SIG-M5 treated with dmso at 0.1 percent for 504 hours (cell line): ENCODE data around the gene WDR44.
A peak's percentile ranks its signal among the peaks of the same experiment; 100 is the strongest.
"Not testable (repeated sequence)": the region's sequence is repeated elsewhere in the genome, so short reads cannot be mapped to it uniquely, and the experiment has no call there.

ENCODE experiments used
- DNase-seq: peaks from one replicate; lab custom pipeline; 2025; ENCODE audit not compliant: unreplicated experiment; lab: John Stamatoyannopoulos, UW

Gene WDR44, protein sequence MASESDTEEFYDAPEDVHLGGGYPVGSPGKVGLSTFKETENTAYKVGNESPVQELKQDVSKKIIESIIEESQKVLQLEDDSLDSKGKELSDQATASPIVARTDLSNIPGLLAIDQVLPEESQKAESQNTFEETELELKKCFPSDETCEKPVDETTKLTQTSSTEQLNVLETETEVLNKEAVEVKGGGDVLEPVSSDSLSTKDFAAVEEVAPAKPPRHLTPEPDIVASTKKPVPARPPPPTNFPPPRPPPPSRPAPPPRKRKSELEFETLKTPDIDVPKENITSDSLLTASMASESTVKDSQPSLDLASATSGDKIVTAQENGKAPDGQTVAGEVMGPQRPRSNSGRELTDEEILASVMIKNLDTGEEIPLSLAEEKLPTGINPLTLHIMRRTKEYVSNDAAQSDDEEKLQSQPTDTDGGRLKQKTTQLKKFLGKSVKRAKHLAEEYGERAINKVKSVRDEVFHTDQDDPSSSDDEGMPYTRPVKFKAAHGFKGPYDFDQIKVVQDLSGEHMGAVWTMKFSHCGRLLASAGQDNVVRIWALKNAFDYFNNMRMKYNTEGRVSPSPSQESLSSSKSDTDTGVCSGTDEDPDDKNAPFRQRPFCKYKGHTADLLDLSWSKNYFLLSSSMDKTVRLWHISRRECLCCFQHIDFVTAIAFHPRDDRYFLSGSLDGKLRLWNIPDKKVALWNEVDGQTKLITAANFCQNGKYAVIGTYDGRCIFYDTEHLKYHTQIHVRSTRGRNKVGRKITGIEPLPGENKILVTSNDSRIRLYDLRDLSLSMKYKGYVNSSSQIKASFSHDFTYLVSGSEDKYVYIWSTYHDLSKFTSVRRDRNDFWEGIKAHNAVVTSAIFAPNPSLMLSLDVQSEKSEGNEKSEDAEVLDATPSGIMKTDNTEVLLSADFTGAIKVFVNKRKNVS

DNA sequence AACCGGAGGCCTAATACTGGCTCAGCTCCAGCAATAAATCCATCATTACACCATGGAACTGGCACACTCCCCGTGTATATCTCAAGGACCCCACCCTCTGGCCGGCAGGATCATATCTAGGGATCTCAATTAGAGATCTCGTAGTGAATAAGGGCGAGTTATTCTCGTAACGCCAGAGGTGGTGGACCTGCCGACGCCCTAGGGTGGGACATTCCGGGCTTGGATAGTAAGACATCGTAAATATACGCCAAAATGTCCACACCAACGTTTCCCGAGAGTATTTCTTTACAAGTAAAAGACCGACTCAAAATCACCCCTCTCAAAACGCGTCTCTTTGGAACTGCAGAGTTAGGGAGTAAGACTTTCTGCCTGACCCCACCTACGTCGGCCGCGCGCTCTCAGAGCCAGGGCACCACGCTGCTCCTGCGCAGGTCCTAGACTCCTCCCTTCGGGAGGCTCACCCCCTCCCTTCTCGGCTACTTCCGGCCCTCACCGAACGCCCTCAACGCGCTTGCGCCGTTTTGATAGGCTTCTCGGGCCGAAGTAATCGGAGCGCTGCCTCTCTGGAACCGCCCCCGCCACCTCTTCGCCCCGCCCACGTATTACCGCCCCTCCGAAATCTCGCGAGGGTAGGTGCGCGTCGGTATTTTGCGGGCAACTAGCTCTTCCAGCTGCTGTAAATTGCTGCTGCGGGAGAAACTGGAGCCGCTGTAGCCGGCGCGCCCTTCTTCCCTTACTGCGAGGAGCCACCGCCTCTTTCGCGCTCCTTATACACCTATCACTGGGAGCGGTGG lies at the start of gene WDR44:
TSS of gene WDR44 (plus strand) at position 643 of the 794 bp plus-strand sequence. CDS start 398 bp downstream, outside the sequence.
- peak; percentile 92 for DNase-seq

GRCh38 chrX:118305827-118306226 lies 40.1 kb upstream of the WDR44 start:
- not testable (repeated sequence) for DNase-seq

DNA sequence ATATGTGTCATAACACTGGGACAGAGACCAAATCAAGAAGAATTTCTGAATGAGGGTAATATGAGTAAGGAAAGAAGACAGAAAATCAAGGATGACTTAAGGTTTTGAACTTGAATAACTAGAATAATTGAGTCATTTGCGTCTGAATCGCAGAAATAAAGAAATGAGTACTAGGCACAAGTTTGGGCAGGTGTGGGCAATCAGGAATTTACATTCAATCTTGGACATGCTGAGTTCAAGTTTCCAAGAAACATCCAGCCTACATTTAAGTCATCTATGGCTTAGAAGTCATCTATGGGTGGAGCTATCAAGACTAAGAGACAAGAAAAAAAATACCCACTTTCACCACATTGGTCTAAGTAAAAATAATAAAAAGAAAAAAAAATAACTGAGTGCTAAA lies 30.4 kb upstream of the WDR44 start:
- DNase-seq = no peak

DNA sequence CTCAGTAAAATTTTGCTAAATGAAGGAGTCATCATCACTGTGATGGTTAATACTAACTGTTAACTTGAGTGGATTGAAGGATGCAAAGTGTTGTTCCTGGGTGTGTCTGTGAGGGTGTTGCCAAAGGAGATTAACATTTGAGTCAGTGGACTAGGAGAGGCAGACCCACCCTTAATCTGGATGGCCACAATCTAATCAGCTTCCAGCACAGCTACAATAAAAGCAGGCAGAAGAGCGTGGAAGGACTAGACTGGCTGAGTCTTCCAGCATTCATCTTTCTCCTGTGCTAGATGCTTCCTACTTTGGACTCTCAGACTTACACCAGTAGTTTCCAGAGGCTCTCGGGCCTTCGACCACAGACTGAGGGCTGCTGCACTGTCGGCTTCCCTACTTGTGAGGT lies 21.3 kb upstream of the WDR44 start:
- no peak for DNase-seq

DNA sequence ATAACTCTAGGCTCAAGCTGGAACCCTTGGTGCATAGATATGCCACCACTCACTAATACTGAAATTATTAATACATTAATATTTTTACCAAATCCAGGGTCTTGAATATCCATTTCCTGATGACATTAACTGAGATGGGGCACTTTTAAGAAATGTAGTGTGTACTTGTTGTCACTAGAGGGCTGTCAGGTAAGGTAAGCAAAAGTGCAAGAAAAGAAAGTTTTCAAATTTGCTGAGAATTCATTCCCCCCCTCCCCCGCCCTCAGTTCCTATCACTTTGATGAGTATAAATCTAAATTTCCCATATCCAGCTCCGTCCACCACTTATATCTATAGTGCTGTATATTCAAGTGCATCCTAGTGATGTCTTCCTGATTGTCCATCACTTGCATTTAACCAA lies 20.5 kb upstream of the WDR44 start:
- no peak for DNase-seq

GRCh38 chrX:118329175-118329574 lies 16.7 kb upstream of the WDR44 start:
- DNase-seq = no peak

GRCh38 chrX:118337687-118338086 lies 8.2 kb upstream of the WDR44 start:
- DNase-seq = no peak

DNA sequence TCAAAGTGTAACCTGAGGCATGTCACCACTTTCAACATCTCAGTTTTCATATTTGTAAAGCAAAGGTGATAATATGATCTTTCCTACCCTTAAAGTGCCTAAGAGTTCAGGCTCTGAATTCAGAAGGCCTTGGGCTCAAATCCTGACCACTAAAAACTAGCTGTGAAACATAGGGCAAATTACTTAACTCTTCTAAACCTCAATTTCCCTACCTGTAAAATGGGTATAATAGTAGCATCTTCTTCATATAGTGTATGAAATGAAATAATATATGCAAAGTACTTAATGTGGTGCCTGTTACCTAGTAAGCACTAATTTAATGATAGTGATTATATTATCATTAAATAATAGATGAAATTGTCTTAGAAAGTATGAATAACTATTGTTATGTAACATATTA lies 7.0 kb upstream of the WDR44 start:
- DNase-seq = no peak

- no peak for DNase-seq
Observed at GRCh38 chrX:118345045-118345463, 852 bp upstream of the WDR44 start.

GRCh38 chrX:118346258-118347094 lies 570 bp downstream of the WDR44 start:
- DNase-seq = no peak

DNA sequence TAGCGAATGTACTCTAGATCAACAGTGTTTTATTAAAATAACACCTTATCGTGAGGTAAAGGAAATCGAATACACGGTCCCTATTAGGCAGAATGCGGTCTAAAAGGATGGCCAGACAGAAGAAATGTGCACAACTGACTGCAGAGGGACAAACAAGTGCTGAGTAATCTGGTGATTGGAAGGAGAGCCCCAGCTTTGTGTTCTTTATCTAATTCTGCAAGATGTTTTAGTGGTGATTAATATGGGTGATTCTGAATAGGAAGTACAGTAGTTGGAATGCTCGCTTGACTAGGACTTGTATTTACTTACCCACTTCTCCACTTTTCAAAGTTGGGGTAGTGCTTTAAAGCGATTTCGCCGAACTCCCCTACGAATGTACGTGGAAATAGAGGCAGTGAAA lies 1.2 kb downstream of the WDR44 start:
- DNase-seq = peak; percentile 32

- DNase-seq = no peak
Observed at GRCh38 chrX:118347736-118348135, 1.8 kb downstream of the WDR44 start.

DNA sequence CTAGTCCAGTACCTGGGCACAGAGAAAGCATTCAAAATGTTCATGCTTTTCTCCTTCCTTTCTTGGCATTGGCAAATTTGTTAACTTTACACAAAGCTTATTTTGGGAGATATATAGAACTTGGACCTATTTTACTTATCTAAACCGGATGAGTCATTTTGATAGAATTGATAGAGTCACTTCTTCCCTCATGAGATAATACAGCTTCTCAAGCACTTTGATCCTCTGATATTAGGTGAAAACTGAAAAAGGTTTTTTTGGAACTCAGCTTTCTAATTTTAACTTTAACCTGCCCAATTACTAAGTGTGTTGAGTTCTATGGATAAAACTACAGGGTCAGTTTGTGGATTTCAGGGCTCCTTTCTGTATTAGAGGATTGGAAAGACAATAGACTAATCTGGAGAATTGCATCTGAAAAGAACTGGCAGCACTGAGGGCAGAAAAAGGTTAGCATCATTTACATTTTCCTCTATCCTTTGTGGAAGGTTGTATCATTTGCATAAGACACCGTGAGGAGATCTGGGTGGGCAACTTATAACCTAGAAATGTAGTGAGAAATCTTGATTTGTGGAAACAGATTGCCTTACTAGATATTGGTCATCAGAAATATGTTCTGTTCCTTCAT lies 2.4 kb downstream of the WDR44 start:
- no peak for DNase-seq

- DNase-seq = no peak
Observed at GRCh38 chrX:118349188-118349587, 3.3 kb downstream of the WDR44 start.

GRCh38 chrX:118350221-118350620 lies 4.3 kb downstream of the WDR44 start:
- peak; percentile 71 for DNase-seq

DNA sequence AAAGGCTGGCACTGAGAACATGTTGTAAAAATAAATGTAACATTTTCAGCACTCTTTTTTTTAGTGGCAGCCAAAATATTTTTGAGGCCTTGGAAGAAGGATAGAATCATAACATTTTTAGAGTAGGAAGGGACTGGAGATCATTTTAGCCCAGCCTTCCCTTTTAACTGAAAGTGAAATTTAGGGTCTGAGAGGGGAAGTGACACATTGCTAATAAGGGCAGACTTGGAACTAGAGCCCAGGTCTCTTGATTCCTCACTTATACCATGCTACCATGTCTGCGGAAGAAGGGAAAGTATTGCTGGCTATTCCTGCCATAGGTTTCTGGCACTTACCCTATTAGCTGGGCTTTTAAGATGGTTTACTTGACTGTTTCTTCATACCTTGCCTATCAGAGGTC lies 4.8 kb downstream of the WDR44 start:
- peak; percentile 59 for DNase-seq

- DNase-seq = no peak
Observed at GRCh38 chrX:118352566-118352965, 6.7 kb downstream of the WDR44 start.

DNA sequence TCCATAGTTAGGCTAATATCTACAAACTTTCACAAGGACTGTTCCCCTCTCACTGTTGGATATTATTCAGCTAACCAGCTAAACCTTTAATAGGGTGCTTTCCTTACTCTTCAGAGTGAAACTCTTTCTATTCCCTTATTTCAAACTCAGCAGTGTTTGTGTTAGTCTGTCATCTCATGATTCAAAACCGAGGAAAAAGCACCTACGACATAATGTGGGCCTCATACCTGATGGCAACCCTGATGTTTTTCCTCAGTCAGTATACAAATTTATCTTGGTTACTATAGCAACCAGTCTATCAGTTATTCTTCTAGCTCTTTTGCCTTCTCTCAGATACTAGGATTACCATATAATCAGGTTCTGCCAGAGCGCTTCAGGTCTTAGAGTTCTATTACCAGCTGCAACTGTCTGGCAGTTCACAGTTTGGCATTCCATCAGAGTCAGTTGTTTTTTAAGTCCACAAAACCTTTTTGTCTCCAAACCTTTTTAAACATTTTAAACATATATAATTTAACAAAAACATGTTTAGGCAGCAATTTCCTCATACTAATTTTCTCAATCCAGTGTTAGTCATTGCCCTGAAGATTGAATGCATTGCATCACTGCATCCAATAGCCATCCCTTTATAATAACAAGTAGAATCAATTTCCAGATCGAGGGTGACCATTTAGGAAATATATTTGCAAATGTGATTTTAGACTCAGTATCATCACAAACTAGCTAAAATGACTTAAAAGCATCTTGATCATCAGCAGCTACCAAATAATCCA lies 7.4 kb downstream of the WDR44 start:
- DNase-seq = no peak
